IMR-90 (cell line): ENCODE results near the gene SLC25A21.

ENCODE experiments used
- BHLHE40 ChIP-seq: fragments of 150-350 bp; IDR thresholded peaks from 2 replicates; pipeline ENCODE4 v1.6.1; 2016; ENCODE audit warnings: mild to moderate bottlenecking, low read depth, low read length
- CEBPB ChIP-seq: IDR thresholded peaks from 2 replicates; pipeline ENCODE4 v1.6.1; 2012; ENCODE audit warnings: low read depth, low read length, improper control_type of control experiment
- CTCF ChIP-seq: conservative IDR thresholded peaks from 2 replicates; pipeline ENCODE4 v1.5.1; 2012; ENCODE audit warnings: mild to moderate bottlenecking, low read depth, low read length, improper control_type of control experiment
- MAZ ChIP-seq: IDR thresholded peaks from 2 replicates; pipeline ENCODE4 v1.6.1; 2012; ENCODE audit warnings: low read depth, mild to moderate bottlenecking, low read length, improper control_type of control experiment, moderate library complexity, borderline replicate concordance
- POLR2A ChIP-seq: IDR thresholded peaks from 2 replicates; pipeline ENCODE4 v1.6.1; 2012; ENCODE audit warnings: mild to moderate bottlenecking, low read depth, low read length
- RAD21 ChIP-seq: IDR thresholded peaks from 2 replicates; pipeline ENCODE4 v1.6.1; 2012; ENCODE audit warnings: low read length, improper control_type of control experiment
- RCOR1 ChIP-seq: IDR thresholded peaks from 2 replicates; pipeline ENCODE4 v1.6.1; 2012; ENCODE audit warnings: mild to moderate bottlenecking, low read length, improper control_type of control experiment; ENCODE audit not compliant: insufficient replicate concordance
- SMC3 ChIP-seq: fragments of 150-350 bp; IDR thresholded peaks from 2 replicates; pipeline ENCODE4 v1.6.1; 2016; ENCODE audit warnings: low read depth, mild to moderate bottlenecking, antibody characterized with exemption, low read length, moderate library complexity
- USF2 ChIP-seq: fragments of 150-350 bp; IDR thresholded peaks from 2 replicates; pipeline ENCODE4 v1.6.1; 2017; ENCODE audit warnings: mild to moderate bottlenecking, antibody characterized with exemption, low read length, low read depth

GRCh38 chr14:36934304-36934703 lies 238.1 kb downstream of the SLC25A21 start:
- TF ChIP-seq POLR2A (no peak), SMC3 (no peak), CTCF (no peak), MAZ (no peak), RAD21 (no peak), USF2 (no peak), CEBPB (no peak), RCOR1 (no peak), BHLHE40 (no peak)
